Peyer's patch (tissue), 4 donors: Measurements from ENCODE around the gene FANCE. TPM values are rescaled to one million over a fixed set of nuclear protein-coding genes. Genes with fewer than 3 reads are reported as not detected.

ENCODE experiments used
- DNase-seq, 3 donors: peaks; one replicate each; pipeline ENCODE4 v3.0.0-alpha.2; 2017 to 2019
- H3K27ac ChIP-seq, 4 donors: fragments of 200-600 bp; sonication (generic); one replicate each; pipeline ENCODE4 v1.5.1; 2016 to 2019
- H3K27me3 ChIP-seq, 2 donors: fragments of 200-600 bp; sonication (generic); one replicate each; pipeline ENCODE4 v1.5.1; 2019
- H3K36me3 ChIP-seq, 3 donors: fragments of 200-600 bp; sonication (generic); one replicate each; pipeline ENCODE4 v1.5.1; 2016 to 2019
- H3K4me1 ChIP-seq, 4 donors: fragments of 200-600 bp; sonication (generic); one replicate each; pipeline ENCODE4 v1.5.1; 2016 to 2019
- H3K4me3 ChIP-seq, 4 donors: fragments of 200-600 bp; sonication (generic); 1 replicate in 3 of 4; 2 replicates in 1 of 4; pipeline ENCODE4 v1.5.1; 2016 to 2019; ENCODE audit warnings: mild to moderate bottlenecking in 1 of 4
- H3K9me3 ChIP-seq, 4 donors: fragments of 200-600 bp; sonication (generic); one replicate each; pipeline ENCODE4 v1.5.1; 2016 to 2019; ENCODE audit warnings: mild to moderate bottlenecking in 1 of 4
- POLR2A ChIP-seq, 2 donors: fragments of 450-650 bp; IDR thresholded peaks; one replicate each; pipeline ENCODE4 v1.5.1; 2017; ENCODE audit warnings: antibody characterized with exemption in 2 of 2, mild to moderate bottlenecking in 2 of 2, moderate library complexity in 2 of 2
- total RNA-seq, 4 donors: library from RNA; depleted of rRNA; stranded (reverse); fragments of >200 nt; gene quantifications; one replicate each; pipeline ENCODE4 v1.1.0, GENCODE V29; 2016
- TF ChIP-seq, protein P1 (sequence below), 6 experiments: fragments of 450-650 bp in 4 of 6; fragments of 200-600 bp in 2 of 6; sonication (generic) in 1 of 6; IDR thresholded peaks; one replicate each; pipeline ENCODE4 v1.5.1; 2017 to 2019; ENCODE audit warnings: antibody characterized with exemption in 6 of 6, mild to moderate bottlenecking in 3 of 6, moderate library complexity in 1 of 6

Gene FANCE
- total RNA-seq, 4 donors from 2014 or later: 1.8 to 7.4 (median 4.2) TPM

DNA sequence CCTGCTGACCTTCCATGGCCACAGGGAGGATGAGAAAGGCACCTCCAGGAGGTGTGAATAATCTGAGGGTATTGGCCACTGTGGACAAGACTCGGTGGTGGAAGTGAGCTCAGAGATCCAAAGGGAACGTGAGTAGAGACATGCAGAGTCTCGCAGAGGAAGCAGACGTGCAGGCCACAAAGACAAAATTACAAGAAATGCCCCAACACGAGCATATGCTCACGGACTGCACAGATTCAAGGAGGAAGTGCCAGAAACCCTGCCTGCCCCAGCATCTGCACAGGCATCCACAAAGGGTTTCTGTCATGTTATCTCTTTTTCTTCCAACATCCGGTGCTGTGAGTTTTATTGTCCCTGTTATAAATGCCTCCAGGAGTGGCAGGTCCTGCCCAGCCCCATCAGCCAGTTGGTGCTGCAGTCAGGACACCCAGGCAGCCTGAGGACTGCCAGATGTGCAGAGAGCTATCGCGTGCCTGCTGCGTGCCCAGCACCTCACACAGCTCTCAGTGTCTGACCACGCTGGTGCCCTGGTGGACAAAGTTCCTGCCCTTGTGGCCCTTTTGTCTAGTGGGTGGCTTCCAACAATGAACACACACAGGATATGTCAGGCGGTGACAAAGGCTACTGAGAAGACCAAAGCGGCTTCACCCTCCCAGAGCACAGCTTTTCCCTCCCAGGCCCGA lies 34.0 kb upstream of the FANCE start:
- Histone ChIP-seq H3K9me3 (no peaks in the 10 kb centered on the region), H3K36me3 (peaks cover 0 to 37% (median 0%) of the 10 kb centered on the region in 3 donors), H3K4me1 (peaks cover 0 to 41% (median 7%) of the 10 kb centered on the region in 4 donors), H3K27ac (peak overlapping the region in 2 of 4 donors; percentile 47 to 75), H3K4me3 (no peak overlapping the region), H3K27me3 (no peaks in the 10 kb centered on the region)
- DNase-seq: peak in 2 of 3 donors; percentile 77
- TF ChIP-seq, protein P1, sequence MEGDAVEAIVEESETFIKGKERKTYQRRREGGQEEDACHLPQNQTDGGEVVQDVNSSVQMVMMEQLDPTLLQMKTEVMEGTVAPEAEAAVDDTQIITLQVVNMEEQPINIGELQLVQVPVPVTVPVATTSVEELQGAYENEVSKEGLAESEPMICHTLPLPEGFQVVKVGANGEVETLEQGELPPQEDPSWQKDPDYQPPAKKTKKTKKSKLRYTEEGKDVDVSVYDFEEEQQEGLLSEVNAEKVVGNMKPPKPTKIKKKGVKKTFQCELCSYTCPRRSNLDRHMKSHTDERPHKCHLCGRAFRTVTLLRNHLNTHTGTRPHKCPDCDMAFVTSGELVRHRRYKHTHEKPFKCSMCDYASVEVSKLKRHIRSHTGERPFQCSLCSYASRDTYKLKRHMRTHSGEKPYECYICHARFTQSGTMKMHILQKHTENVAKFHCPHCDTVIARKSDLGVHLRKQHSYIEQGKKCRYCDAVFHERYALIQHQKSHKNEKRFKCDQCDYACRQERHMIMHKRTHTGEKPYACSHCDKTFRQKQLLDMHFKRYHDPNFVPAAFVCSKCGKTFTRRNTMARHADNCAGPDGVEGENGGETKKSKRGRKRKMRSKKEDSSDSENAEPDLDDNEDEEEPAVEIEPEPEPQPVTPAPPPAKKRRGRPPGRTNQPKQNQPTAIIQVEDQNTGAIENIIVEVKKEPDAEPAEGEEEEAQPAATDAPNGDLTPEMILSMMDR (IDR thresholded peaks at IDR 0.05): peak in 2 of 6 experiments; percentile 22 to 26
- TF ChIP-seq POLR2A (IDR thresholded peaks at IDR 0.05): no peak

DNA sequence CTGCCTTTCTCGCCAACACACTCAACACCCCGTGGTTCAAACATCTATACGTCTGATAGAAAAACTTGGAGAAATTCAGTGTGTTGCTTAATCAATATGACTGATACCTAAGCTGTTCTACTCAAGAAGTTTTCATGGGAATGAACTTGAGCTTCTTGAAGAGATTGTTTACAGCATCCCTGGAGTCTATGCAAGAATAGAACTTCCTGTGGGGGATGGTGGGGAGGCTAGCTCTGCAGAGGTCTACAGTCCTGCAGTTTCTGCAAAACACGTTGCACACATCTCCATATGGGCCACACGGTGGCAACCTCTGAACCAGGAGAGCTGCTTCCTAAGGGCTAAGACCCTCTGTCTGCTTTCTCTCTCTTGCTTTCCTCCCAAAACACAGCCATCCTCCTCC lies 32.7 kb upstream of the FANCE start:
- Histone ChIP-seq H3K27me3 (no peaks in the 10 kb centered on the region), H3K4me1 (peaks cover 0 to 41% (median 7%) of the 10 kb centered on the region in 4 donors), H3K9me3 (no peaks in the 10 kb centered on the region), H3K27ac (peak overlapping the region in 1 of 4 donors; percentile 75), H3K4me3 (no peak overlapping the region), H3K36me3 (peaks cover 0 to 41% (median 0%) of the 10 kb centered on the region in 3 donors)
- no peak for DNase-seq
- TF ChIP-seq POLR2A (IDR thresholded peaks at IDR 0.05): no peak
- TF ChIP-seq, protein P1 (IDR thresholded peaks at IDR 0.05): peak in 3 of 6 experiments; percentile 6 to 12 (median 10)

DNA sequence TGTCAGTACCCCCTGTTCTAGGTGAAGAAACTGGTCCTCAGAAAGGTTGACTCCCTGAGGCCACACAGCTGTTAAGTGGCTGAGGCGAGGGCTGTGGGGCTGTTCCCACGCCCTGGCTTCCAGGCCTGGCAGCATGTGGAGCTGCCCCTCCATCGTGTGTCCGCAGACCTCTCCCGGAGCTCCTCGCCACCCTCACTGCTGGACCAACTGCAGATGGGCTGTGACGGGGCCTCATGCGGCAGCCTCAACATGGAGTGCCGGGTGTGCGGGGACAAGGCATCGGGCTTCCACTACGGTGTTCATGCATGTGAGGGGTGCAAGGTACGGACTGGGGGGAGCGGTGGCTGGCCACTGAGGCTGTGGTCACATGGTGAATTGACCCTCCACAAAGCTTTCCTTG lies 32.2 kb upstream of the FANCE start:
- H3K27me3 ChIP-seq: no peaks in the 10 kb centered on the region
- peaks cover 0 to 47% (median 0%) of the 10 kb centered on the region in 3 donors for H3K36me3 ChIP-seq
- DNase-seq: no peak
- no peak overlapping the region for H3K4me3 ChIP-seq
- TF ChIP-seq POLR2A (IDR thresholded peaks at IDR 0.05): no peak
- TF ChIP-seq, protein P1 (IDR thresholded peaks at IDR 0.05): no peak
- peak overlapping the region in 1 of 4 donors; percentile 35 for H3K27ac ChIP-seq
- H3K9me3 ChIP-seq: no peaks in the 10 kb centered on the region
- H3K4me1 ChIP-seq: peaks cover 0 to 36% (median 7%) of the 10 kb centered on the region in 4 donors

DNA sequence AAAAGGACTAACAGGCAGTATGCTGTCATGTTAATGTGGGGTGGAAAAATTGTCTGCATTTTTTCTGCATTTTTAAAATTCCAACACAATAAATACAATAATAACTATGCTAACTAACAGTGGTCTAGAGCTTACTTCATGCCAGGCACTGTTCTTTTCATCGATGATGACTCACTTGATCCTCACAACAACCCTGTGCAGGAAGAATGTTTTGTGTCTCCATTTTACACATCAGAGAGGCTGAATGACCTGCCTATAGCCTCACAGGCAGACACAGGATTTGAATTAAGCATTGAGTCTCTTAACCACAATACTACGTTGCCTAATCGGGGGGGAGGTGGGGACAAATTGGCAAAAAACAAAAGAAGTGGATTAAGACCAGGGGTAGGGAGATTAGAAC lies 26.9 kb upstream of the FANCE start:
- H3K36me3 ChIP-seq: peaks cover 0 to 72% (median 0%) of the 10 kb centered on the region in 3 donors
- TF ChIP-seq POLR2A (IDR thresholded peaks at IDR 0.05): no peak
- TF ChIP-seq, protein P1 (IDR thresholded peaks at IDR 0.05): no peak

DNA sequence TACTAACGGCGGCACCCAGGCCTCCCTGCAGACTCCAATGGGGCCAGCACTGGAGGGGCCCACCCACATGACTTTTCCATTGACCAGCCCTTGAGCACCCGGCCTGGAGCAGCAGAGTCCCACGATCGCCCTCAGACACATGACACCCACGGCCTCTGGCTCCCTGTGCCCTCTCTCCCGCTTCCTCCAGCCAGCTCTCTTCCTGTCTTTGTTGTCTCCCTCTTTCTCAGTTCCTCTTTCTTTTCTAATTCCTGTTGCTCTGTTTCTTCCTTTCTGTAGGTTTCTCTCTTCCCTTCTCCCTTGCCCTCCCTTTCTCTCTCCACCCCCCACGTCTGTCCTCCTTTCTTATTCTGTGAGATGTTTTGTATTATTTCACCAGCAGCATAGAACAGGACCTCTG lies 26.1 kb upstream of the FANCE start:
- Histone ChIP-seq H3K27ac (no peak overlapping the region), H3K4me3 (no peak overlapping the region), H3K9me3 (peaks cover 0 to 24% (median 7%) of the 10 kb centered on the region in 4 donors), H3K27me3 (no peaks in the 10 kb centered on the region), H3K4me1 (no peaks in the 10 kb centered on the region), H3K36me3 (peaks cover 0 to 70% (median 0%) of the 10 kb centered on the region in 3 donors)
- TF ChIP-seq, protein P1 (IDR thresholded peaks at IDR 0.05): no peak
- no peak for TF ChIP-seq POLR2A (IDR thresholded peaks at IDR 0.05)
- DNase-seq: no peak

More for the DNA sequence above, 26.9 kb upstream of the FANCE start:
- H3K4me3 ChIP-seq: no peak overlapping the region
- no peak for DNase-seq
- H3K27me3 ChIP-seq: no peaks in the 10 kb centered on the region
- no peak overlapping the region for H3K27ac ChIP-seq
- H3K4me1 ChIP-seq: no peaks in the 10 kb centered on the region
- H3K9me3 ChIP-seq: peaks cover 0 to 24% (median 7%) of the 10 kb centered on the region in 4 donors
